Neural cell (in vitro differentiated cells): ENCODE data around the gene NPRL2. TPM values are rescaled to one million over a fixed set of nuclear protein-coding genes. Genes with fewer than 3 reads are reported as not detected.

Experiments
- H2AFZ ChIP-seq: fragments of 200-600, 300-800 bp; sonication (generic), shearing (Covaris generic); 2 replicates; pipeline ENCODE4 v1.6.0; 2014; ENCODE audit warnings: low read depth, mild to moderate bottlenecking, antibody characterized with exemption, low read length, moderate library complexity
- H3F3A ChIP-seq: fragments of 200-600 bp; shearing (Covaris generic); 2 replicates; pipeline ENCODE4 v1.6.1; 2016; ENCODE audit warnings: mild to moderate bottlenecking, moderate library complexity, mixed read lengths, antibody characterized with exemption, low read length; ENCODE audit not compliant: insufficient read depth, poor library complexity, severe bottlenecking
- H3K27ac ChIP-seq: fragments of 200-600, 300-800 bp; sonication (generic), shearing (Covaris generic); 2 replicates; pipeline ENCODE4 v1.5.1; 2014; ENCODE audit warnings: mild to moderate bottlenecking, low read length, moderate library complexity
- H3K27me3 ChIP-seq: fragments of 300-800, 200-600 bp; sonication (generic), shearing (Covaris generic); 2 replicates; pipeline ENCODE4 v1.6.0; 2014; ENCODE audit warnings: mild to moderate bottlenecking, low read depth, low read length, moderate library complexity; ENCODE audit not compliant: insufficient read depth
- H3K36me3 ChIP-seq: fragments of 300-800, 200-600 bp; sonication (generic), shearing (Covaris generic); 2 replicates; pipeline ENCODE4 v1.5.1; 2014; ENCODE audit warnings: mild to moderate bottlenecking, antibody characterized with exemption, low read length, moderate library complexity; ENCODE audit not compliant: insufficient read depth
- H3K4me2 ChIP-seq: fragments of 300-800, 200-600 bp; sonication (generic), shearing (Covaris generic); 2 replicates; pipeline ENCODE4 v1.6.0; 2014; ENCODE audit warnings: mild to moderate bottlenecking, low read length
- H3K4me3 ChIP-seq: fragments of 300-800, 200-600 bp; sonication (generic), shearing (Covaris generic); 2 replicates; pipeline ENCODE4 v1.5.1; 2014; ENCODE audit warnings: mild to moderate bottlenecking, low read length, moderate library complexity
- H3K79me2 ChIP-seq: fragments of 200-600 bp; shearing (Covaris generic); replicated peaks from 2 replicates; pipeline ENCODE4 v1.6.0; 2014; ENCODE audit warnings: mild to moderate bottlenecking, low read length, moderate library complexity; ENCODE audit not compliant: insufficient read depth
- H3K9ac ChIP-seq: fragments of 300-800, 200-600 bp; sonication (generic), shearing (Covaris generic); 2 replicates; pipeline ENCODE4 v1.6.1; 2016; ENCODE audit warnings: mild to moderate bottlenecking, low read length, mixed read lengths
- H3K9me2 ChIP-seq: fragments of 200-600 bp; shearing (Covaris generic); 2 replicates; pipeline ENCODE4 v1.6.1; 2016; ENCODE audit warnings: mild to moderate bottlenecking, low read length, mixed read lengths; ENCODE audit not compliant: insufficient read depth
- H3K9me3 ChIP-seq: fragments of 200-600, 300-800 bp; sonication (generic), shearing (Covaris generic); 2 replicates; pipeline ENCODE4 v1.6.1; 2016; ENCODE audit warnings: mild to moderate bottlenecking, mixed run types, low read length, moderate library complexity, mixed read lengths
- H4K20me1 ChIP-seq: fragments of 200-600 bp; shearing (Covaris generic); 2 replicates; pipeline ENCODE4 v1.6.1; 2016; ENCODE audit warnings: mild to moderate bottlenecking, mixed run types; ENCODE audit not compliant: insufficient read depth
- CTCF ChIP-seq: fragments of 450-650 bp; IDR thresholded peaks from 2 replicates; pipeline ENCODE4 v1.5.1; 2014; ENCODE audit warnings: antibody characterized with exemption, mild to moderate bottlenecking, moderate library complexity; ENCODE audit not compliant: poor library complexity, severe bottlenecking
- EP300 ChIP-seq: fragments of 450-650 bp; conservative IDR thresholded peaks from 2 replicates; pipeline ENCODE4 v1.6.1; 2014; ENCODE audit warnings: antibody characterized with exemption, mild to moderate bottlenecking, moderate library complexity; ENCODE audit not compliant: poor library complexity, severe bottlenecking
- EZH2 ChIP-seq: fragments of 200-600, 300-800 bp; shearing (Covaris generic), sonication (generic); IDR thresholded peaks from 2 replicates; pipeline ENCODE4 v1.6.1; 2014; ENCODE audit warnings: antibody characterized with exemption, low read length, borderline replicate concordance, mild to moderate bottlenecking; ENCODE audit not compliant: insufficient read depth, poor library complexity, severe bottlenecking
- MXI1 ChIP-seq: fragments of 450-650 bp; conservative IDR thresholded peaks from 2 replicates; pipeline ENCODE4 v1.6.1; 2014; ENCODE audit warnings: antibody characterized with exemption, mild to moderate bottlenecking; ENCODE audit not compliant: poor library complexity, severe bottlenecking
- POLR2AphosphoS5 ChIP-seq: IDR thresholded peaks from 2 replicates; pipeline ENCODE4 v1.6.1; 2012
- RAD21 ChIP-seq: fragments of 450-650 bp; conservative IDR thresholded peaks from 2 replicates; pipeline ENCODE4 v1.6.1; 2014; ENCODE audit warnings: antibody characterized with exemption, mild to moderate bottlenecking, moderate library complexity
- REST ChIP-seq: IDR thresholded peaks from 2 replicates; pipeline ENCODE4 v1.6.1; 2012; ENCODE audit warnings: borderline replicate concordance
- SMC3 ChIP-seq: fragments of 450-650 bp; conservative IDR thresholded peaks from 2 replicates; pipeline ENCODE4 v1.6.1; 2014; ENCODE audit warnings: antibody characterized with exemption, mild to moderate bottlenecking, moderate library complexity; ENCODE audit not compliant: poor library complexity
- TAF1 ChIP-seq: IDR thresholded peaks from 2 replicates; pipeline ENCODE4 v1.6.1; 2012; ENCODE audit warnings: low read depth
- polyA plus RNA-seq: library from polyadenylated mRNA; depleted of rRNA; stranded (reverse); fragments of >200 nt; gene quantifications from 2 replicates; pipeline ENCODE4 v1.2.3, GENCODE V29; 2014

NPRL2 gene
- polyA plus RNA-seq, 1 donor from 2014 or later, result 118 TPM

GRCh38 chr3:50327129-50327528 lies 23.4 kb downstream of the NPRL2 start:
- TF ChIP-seq SMC3 (no peak), MXI1 (no peak), CTCF (no peak), POLR2AphosphoS5 (no peak), EP300 (no peak), EZH2 (no peak), TAF1 (no peak), REST (no peak), RAD21 (no peak)
- Histone ChIP-seq H3K9ac (peak overlapping the region; percentile 85), H3K9me3 (no peaks in the 10 kb centered on the region), H4K20me1 (no peaks in the 10 kb centered on the region), H2AFZ (no peak overlapping the region), H3K79me2 (peaks cover 12% of the 10 kb centered on the region), H3K27me3 (no peaks in the 10 kb centered on the region), H3F3A (no peaks in the 10 kb centered on the region), H3K9me2 (no peaks in the 10 kb centered on the region), H3K36me3 (no peaks in the 10 kb centered on the region), H3K4me3 (peak overlapping the region; percentile 100), H3K27ac (peak overlapping the region; percentile 66), H3K4me2 (peak overlapping the region; percentile 73)

GRCh38 chr3:50326182-50326541 lies 24.4 kb downstream of the NPRL2 start:
- Histone ChIP-seq H3K9me3 (no peaks in the 10 kb centered on the region), H3K4me3 (no peak overlapping the region), H3K36me3 (no peaks in the 10 kb centered on the region), H3K27ac (no peak overlapping the region), H2AFZ (no peak overlapping the region), H3K9me2 (no peaks in the 10 kb centered on the region), H3K9ac (no peak overlapping the region), H4K20me1 (no peaks in the 10 kb centered on the region), H3K4me2 (no peak overlapping the region), H3F3A (no peaks in the 10 kb centered on the region), H3K79me2 (peaks cover 12% of the 10 kb centered on the region), H3K27me3 (no peaks in the 10 kb centered on the region)
- no peak for TF ChIP-seq EP300
- TF ChIP-seq RAD21, result no peak
- no peak for TF ChIP-seq CTCF
